ENCODE data around the gene CYP27C1. TPM values are rescaled to one million over a fixed set of nuclear protein-coding genes. Genes with fewer than 3 reads are reported as not detected.

CYP27C1 gene
- total RNA-seq, 1 donor: 2.2 TPM

DNA sequence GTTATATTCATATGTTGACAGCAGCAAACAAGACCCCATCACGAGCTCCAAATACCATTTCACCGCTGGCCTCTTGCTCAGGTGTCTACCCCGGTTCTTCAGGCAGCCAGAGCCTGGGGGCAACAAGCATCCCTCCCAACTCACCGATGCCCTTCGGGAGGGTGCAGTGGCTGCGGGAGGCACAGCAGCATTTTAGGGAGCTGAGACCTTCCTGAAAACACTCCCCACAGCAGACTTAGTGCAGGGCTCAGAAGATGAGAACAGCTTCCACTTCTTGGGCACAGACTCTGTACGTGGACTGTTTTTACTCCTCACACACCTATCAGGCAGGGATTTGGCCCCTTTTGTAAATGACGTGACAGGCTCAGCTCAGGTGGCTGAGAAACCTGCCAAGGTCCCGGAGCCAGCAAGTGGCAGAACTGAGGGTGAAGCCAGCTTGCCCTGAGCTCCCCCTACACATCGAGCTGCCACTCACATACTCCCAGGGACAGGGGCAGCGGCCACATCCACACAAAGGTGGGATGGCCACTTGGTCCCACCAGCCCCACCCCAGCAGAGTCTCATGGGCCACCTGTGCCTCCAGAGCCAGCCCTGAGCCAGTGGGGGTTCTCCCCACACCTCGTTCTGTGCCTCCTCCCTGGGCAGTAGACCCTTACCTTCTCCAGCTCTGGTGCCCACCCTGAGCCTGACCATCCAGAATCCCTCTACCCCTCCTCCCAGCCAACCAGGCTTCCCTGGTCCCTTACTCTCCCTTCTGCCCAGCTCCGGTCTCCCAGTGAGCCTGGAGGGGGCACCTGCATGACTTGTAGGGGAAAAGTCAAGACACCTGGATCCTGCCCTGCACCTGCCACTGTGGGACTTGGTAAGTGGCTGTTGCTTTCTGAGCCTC lies 28.5 kb downstream of the CYP27C1 start:
- H3K27me3 ChIP-seq (ENCODE audit: insufficient read depth, low read length): no peaks in the 10 kb centered on the region
- TF ChIP-seq, protein P1, sequence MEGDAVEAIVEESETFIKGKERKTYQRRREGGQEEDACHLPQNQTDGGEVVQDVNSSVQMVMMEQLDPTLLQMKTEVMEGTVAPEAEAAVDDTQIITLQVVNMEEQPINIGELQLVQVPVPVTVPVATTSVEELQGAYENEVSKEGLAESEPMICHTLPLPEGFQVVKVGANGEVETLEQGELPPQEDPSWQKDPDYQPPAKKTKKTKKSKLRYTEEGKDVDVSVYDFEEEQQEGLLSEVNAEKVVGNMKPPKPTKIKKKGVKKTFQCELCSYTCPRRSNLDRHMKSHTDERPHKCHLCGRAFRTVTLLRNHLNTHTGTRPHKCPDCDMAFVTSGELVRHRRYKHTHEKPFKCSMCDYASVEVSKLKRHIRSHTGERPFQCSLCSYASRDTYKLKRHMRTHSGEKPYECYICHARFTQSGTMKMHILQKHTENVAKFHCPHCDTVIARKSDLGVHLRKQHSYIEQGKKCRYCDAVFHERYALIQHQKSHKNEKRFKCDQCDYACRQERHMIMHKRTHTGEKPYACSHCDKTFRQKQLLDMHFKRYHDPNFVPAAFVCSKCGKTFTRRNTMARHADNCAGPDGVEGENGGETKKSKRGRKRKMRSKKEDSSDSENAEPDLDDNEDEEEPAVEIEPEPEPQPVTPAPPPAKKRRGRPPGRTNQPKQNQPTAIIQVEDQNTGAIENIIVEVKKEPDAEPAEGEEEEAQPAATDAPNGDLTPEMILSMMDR (IDR thresholded peaks at IDR 0.05; ENCODE audit: extremely low read depth, low read depth, low read length): no peak
- no peak overlapping the region for H3K4me2 ChIP-seq (ENCODE audit: insufficient read depth, low read length)
- no peak overlapping the region for H3K27ac ChIP-seq (ENCODE audit: low read depth, low read length)
- H3K4me3 ChIP-seq (ENCODE audit: insufficient read depth, low read length): no peak overlapping the region
- no peaks in the 10 kb centered on the region for H3K9me3 ChIP-seq (ENCODE audit: low read depth, low read length)
- H3K4me1 ChIP-seq (ENCODE audit: insufficient read depth, low read length): peaks cover 16% of the 10 kb centered on the region
- no peaks in the 10 kb centered on the region for H3K79me2 ChIP-seq (ENCODE audit: insufficient read depth, low read length)
- DNase-seq (ENCODE audit: insufficient read length, low spot score, missing footprints): no peak
- H2AFZ ChIP-seq (ENCODE audit: low read length): no peak overlapping the region
- H4K20me1 ChIP-seq (ENCODE audit: insufficient read depth, low read length): no peaks in the 10 kb centered on the region
- H3K36me3 ChIP-seq (ENCODE audit: insufficient read depth, low read length): no peaks in the 10 kb centered on the region

GRCh38 chr2:127188797-127189196 lies 31.3 kb downstream of the CYP27C1 start:
- H3K27ac ChIP-seq (ENCODE audit: low read depth, low read length): no peak overlapping the region
- no peak overlapping the region for H3K4me3 ChIP-seq (ENCODE audit: insufficient read depth, low read length)
- no peak for DNase-seq (ENCODE audit: insufficient read length, low spot score, missing footprints)
- peaks cover 8% of the 10 kb centered on the region for H3K4me1 ChIP-seq (ENCODE audit: insufficient read depth, low read length)
- no peaks in the 10 kb centered on the region for H3K79me2 ChIP-seq (ENCODE audit: insufficient read depth, low read length)
- no peak overlapping the region for H2AFZ ChIP-seq (ENCODE audit: low read length)
- TF ChIP-seq, protein P1 (IDR thresholded peaks at IDR 0.05; ENCODE audit: extremely low read depth, low read depth, low read length): no peak
- no peaks in the 10 kb centered on the region for H3K36me3 ChIP-seq (ENCODE audit: insufficient read depth, low read length)
- H4K20me1 ChIP-seq (ENCODE audit: insufficient read depth, low read length): no peaks in the 10 kb centered on the region
- no peak overlapping the region for H3K4me2 ChIP-seq (ENCODE audit: insufficient read depth, low read length)
- H3K9me3 ChIP-seq (ENCODE audit: low read depth, low read length): no peaks in the 10 kb centered on the region
- H3K27me3 ChIP-seq (ENCODE audit: insufficient read depth, low read length): no peaks in the 10 kb centered on the region

DNA sequence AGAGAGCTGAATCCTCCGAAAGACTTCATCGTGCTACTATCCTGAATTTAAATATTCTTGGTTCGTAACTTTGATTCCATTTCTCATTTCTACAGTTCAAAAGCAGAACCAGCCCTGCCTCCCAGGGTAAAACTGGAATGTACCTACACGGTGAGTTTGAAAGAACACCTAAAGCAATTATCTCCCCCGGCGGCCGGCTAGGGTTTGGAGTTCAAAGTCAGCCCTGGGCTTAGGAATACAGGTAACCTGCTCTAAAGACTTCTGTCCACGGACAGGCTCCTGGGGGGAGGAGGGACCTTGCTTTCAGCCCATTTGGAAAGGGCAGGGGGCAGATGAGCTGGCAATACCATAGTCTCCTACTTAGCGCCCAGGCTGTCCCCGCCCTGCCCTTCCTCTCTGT lies 32.3 kb downstream of the CYP27C1 start:
- TF ChIP-seq, protein P1 (IDR thresholded peaks at IDR 0.05; ENCODE audit: extremely low read depth, low read depth, low read length): no peak
- DNase-seq (ENCODE audit: insufficient read length, low spot score, missing footprints): no peak
- no peak overlapping the region for H2AFZ ChIP-seq (ENCODE audit: low read length)
- H3K4me3 ChIP-seq (ENCODE audit: insufficient read depth, low read length): no peak overlapping the region
- H3K4me1 ChIP-seq (ENCODE audit: insufficient read depth, low read length): no peaks in the 10 kb centered on the region
- no peaks in the 10 kb centered on the region for H3K36me3 ChIP-seq (ENCODE audit: insufficient read depth, low read length)
- H4K20me1 ChIP-seq (ENCODE audit: insufficient read depth, low read length): no peaks in the 10 kb centered on the region
- H3K27me3 ChIP-seq (ENCODE audit: insufficient read depth, low read length): no peaks in the 10 kb centered on the region
- no peak overlapping the region for H3K4me2 ChIP-seq (ENCODE audit: insufficient read depth, low read length)
- no peak overlapping the region for H3K27ac ChIP-seq (ENCODE audit: low read depth, low read length)
- H3K9me3 ChIP-seq (ENCODE audit: low read depth, low read length): no peaks in the 10 kb centered on the region
- H3K79me2 ChIP-seq (ENCODE audit: insufficient read depth, low read length): no peaks in the 10 kb centered on the region

- no peaks in the 10 kb centered on the region for H3K79me2 ChIP-seq (ENCODE audit: insufficient read depth, low read length)
- H3K4me2 ChIP-seq (ENCODE audit: insufficient read depth, low read length): no peak overlapping the region
- no peaks in the 10 kb centered on the region for H3K9me3 ChIP-seq (ENCODE audit: low read depth, low read length)
- no peak overlapping the region for H3K4me3 ChIP-seq (ENCODE audit: insufficient read depth, low read length)
- H3K27me3 ChIP-seq (ENCODE audit: insufficient read depth, low read length): no peaks in the 10 kb centered on the region
- TF ChIP-seq, protein P1 (IDR thresholded peaks at IDR 0.05; ENCODE audit: extremely low read depth, low read depth, low read length): no peak
- no peak overlapping the region for H3K27ac ChIP-seq (ENCODE audit: low read depth, low read length)
- H4K20me1 ChIP-seq (ENCODE audit: insufficient read depth, low read length): no peaks in the 10 kb centered on the region
- H3K36me3 ChIP-seq (ENCODE audit: insufficient read depth, low read length): no peaks in the 10 kb centered on the region
- DNase-seq (ENCODE audit: insufficient read length, low spot score, missing footprints): peak; percentile 25
- H3K4me1 ChIP-seq (ENCODE audit: insufficient read depth, low read length): no peaks in the 10 kb centered on the region
- H2AFZ ChIP-seq (ENCODE audit: low read length): no peak overlapping the region
These were observed 32.9 kb downstream of the CYP27C1 start for GRCh38 chr2:127187081-127187775.
